Measurements from ENCODE around the gene SRRT.
"Not testable (repeated sequence)": the region's sequence is repeated elsewhere in the genome, so short reads cannot be mapped to it uniquely, and the experiment has no call there.

The SRRT gene

DNA sequence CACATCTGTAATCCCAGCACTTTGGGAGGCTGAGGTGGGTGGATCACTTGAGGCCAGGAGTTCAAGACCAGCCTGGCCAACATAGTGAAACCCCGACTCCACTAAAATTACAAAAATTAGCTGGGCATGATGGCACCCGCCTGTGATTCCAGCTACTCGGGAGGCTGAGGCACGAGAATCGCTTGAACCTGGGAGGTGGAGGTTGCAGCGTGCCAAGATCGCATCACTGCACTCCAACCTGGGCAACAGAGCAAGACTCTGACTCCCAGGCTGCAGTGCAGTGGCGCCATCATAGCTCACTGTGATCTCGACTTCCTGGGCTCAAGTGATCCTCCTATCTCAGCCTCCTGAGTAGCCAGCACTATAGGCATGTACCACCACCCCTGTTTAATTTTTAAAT is 20.0 kb upstream of the SRRT start:
- DNase-seq = not testable (repeated sequence)

DNA sequence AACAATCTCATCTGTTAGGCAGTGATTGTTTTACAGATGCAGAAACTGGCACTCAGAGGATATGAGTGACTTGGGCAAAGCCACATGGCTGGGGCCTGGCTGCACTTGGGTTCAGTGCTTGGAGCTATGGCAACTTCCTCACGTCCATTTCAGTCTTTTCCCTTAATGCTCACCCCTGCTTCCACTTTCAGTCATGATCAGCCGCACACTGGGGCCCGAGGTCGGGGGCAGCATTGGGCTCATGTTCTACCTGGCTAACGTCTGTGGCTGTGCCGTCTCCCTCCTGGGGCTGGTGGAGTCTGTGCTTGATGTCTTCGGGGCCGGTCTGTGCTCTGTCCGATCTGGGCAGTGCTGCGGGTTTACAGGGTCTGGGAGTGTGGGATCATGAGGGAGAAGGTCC is 19.4 kb upstream of the SRRT start:
- no peak for DNase-seq

GRCh38 chr7:100856871-100857282 is 18.0 kb upstream of the SRRT start:
- DNase-seq = no peak

GRCh38 chr7:100859856-100860255 is 15.0 kb upstream of the SRRT start:
- no peak for DNase-seq

- DNase-seq = no peak
Measured at GRCh38 chr7:100860702-100861615, 13.9 kb upstream of the SRRT start.

DNA sequence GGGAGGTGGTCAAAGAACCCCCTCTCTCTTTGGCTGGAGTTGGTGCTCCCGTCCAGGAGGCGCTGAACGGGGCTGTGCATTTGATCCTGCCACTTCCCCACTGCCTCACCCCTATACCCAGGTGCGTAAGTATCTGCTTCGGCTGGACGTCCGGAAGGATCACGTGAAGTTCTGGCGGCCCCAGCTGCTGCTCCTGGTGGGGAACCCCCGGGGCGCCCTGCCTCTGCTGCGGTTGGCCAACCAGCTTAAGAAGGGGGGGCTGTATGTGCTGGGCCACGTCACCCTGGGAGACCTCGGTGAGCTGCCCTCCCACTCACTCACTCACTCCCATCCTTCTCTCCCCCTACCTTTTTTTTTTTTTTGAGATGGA is 13.3 kb upstream of the SRRT start:
- no peak for DNase-seq

GRCh38 chr7:100863406-100863950 is 11.4 kb upstream of the SRRT start:
- DNase-seq = no peak

- no peak for DNase-seq
Measured at GRCh38 chr7:100864263-100864845, 10.5 kb upstream of the SRRT start.

DNA sequence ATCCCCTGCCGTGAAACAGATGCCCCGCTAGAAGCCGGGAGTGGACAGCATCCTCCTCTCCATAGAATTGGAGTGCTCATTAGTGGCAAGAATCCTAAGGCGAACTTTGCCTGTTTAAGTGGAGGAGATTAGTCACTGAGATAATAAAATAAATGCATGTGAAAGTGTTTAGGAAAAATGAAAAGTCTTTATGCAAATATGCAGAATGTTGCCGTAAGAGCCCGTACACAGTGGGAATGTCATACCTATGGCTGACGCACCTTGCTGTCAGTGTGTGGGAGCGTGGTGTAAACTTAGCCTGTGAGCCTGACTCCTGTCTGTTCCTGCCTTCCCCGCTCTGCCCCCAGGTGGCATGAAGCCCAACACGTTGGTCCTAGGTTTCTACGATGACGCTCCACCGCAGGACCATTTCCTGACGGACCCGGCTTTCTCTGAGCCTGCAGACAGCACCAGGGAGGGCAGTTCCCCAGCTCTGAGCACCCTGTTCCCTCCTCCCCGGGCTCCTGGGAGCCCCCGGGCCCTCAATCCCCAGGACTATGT is 9.5 kb upstream of the SRRT start:
- DNase-seq = no peak

DNA sequence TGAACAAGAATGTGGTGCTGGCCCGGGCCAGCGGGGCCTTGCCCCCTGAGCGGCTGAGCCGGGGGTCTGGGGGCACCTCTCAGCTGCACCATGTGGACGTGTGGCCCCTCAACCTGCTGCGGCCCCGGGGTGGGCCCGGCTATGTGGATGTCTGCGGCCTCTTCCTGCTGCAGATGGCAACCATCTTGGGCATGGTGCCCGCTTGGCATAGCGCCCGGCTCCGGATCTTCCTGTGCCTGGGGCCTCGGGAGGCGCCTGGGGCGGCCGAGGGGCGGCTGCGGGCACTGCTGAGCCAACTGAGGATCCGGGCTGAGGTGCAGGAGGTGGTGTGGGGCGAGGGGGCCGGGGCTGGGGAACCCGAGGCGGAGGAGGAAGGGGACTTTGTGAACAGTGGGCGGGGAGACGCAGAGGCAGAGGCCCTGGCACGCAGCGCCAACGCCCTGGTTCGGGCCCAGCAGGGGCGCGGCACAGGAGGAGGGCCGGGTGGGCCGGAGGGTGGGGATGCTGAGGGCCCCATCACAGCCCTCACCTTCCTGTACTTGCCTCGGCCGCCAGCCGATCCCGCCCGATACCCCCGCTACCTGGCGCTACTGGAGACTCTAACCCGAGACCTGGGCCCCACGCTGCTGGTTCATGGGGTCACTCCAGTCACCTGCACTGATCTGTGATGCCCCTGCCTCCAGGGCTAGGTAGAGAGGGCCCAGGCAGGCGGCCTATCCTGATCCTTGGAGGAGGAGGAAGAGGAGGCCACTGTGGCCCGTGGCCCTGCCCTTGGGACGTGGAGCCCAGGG is 8.8 kb upstream of the SRRT start:
- no peak for DNase-seq

DNA sequence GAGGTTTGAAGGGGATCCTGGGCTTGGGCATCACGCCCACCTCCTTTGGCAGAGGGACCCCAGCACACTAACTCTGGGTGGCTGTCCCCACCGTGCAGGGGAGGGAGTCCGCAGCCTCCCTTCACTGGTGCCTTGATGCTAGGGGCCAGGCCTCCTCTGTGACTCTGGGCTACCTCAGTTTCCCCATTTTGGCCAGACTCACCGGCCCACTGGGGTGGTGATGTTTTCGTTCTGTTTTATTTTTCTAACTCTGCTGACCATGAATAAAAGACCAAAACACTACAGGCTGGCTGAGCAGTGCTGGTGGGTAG is 8.2 kb upstream of the SRRT start:
- DNase-seq = no peak

DNA sequence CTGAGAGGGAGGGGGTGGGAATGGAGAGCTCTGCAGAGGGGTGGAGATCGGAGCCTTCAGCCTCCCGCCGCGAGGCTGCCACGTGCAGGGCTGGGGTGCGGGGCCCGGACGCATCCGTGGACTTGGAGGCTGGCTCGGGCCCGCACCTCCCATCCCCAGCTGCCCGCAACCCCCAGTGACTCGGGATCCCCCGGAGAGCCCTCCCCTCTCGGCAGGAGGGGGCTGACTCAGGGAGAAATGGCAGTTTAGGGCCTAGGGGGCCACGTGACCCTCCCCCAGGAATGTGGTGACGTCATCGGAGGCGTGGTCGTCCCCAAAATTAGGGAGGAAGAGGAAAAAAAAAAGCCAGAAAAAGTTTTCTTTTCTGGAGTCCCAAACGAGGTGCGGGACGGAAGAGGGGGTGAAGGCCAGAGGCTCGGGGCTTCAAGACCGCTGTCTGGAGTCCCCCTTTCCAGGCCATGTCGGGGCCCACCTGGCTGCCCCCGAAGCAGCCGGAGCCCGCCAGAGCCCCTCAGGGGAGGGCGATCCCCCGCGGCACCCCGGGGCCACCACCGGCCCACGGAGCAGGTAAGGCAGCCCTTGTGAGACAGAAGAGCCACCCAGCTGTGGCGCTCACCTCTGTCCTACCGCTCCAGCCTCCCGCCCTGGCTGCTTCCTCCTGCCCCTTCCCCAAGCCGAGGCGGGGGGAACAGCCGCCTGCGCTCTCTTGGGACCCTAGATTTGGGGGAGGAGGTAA is 7.7 kb upstream of the SRRT start, which contains the start of gene TRIP6:
Gene TRIP6 (plus strand): TSS at position 348 of the 736 bp plus-strand sequence. CDS start 111 bp downstream, at position 459.
- peak in 1 of 4 experiments; percentile 23 for DNase-seq

DNA sequence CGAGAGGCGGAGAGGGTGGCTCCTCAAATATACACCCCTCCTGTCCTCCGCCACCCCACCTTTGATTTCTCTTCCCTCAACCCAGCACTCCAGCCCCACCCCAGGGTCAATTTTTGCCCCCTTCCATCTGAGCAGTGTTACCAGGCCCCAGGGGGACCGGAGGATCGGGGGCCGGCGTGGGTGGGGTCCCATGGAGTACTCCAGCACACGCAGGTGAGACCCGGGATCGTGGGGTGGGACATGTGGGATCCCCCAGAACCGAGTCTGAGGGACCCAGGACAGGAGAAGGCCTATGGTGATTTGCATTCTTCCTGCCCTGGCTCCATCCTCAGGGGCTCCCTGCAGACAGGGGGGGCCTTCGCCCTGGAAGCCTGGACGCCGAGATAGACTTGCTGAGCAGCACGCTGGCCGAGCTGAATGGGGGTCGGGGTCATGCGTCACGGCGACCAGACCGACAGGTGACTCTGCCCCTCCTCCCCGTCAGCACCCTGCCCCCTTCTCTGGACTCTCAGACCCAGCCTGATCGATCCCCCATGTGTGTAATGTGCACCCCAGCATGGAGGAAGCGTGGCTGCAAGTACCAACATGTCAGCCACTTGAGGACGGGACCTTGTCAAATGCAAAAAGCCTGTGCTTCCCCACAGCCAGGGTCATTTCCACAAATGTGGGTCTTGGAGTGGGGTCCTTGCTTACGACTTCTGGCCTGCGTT is 7.0 kb upstream of the SRRT start:
- DNase-seq = no peak

DNA sequence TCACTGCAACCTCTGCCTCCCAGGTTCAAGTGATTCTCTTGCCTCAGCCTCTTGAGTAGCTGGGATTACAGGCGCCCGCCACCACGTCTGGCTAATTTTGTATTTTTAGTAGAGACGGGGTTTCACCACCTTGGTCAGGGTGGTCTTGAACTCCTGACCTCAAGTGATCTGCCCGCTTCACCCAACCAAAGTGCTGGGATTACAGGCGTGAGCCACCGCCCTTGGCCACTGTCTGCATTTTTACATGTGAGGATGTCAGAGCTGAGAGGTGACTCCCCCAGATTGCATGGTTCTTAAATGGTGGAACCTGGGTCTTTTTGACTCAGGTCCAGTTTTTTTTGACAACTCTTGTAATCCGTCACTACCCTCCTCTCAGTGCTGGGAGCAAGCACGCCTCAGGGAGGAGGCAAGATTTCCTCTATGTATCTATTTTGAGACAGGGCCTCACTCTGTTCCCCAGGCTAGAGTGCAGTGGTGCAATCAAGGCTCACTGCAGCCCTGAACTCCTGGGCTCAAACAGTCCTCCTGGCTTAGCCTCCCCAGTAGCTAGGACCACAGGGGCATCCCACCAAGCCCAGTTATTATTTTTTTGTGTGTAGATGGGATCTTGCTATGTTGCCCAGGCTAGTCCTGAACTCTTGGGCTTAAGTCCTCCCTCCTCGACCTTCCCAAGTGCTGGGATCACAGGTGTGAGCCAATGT is 1.2 kb upstream of the SRRT start:
- no peak for DNase-seq

DNA sequence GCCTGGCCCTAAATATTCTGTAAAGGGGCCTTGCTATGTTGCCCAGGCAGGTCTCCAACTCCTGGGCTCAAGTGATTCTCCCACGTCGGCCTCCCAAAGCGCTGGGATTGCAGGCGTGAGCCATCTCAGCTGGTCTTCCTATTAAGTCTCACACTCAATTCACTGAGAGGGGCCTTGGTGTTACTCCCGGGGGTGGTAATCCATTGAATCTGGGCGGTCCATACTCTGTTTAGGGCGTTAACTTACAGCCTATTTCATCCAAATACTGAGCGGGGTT is 665 bp upstream of the SRRT start:
- DNase-seq = no peak

DNA sequence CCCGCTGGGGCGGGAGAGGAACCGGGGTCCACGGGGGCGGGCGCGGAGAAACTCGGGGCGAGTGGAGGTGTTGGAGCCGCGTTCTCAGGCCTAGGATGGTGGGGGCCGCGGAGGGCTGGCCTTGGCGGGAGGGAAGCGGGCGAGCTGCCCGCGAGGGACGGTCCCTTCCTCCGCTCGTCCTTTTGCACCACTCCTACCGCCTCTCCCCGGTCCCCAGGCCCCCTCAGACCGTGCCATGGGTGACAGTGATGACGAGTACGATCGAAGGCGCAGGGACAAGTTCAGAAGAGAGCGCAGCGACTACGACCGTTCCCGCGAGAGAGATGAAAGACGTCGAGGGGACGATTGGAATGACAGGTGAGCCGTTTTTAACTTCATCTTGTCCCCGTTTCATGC is 451 bp downstream of the SRRT start:
- no peak for DNase-seq

DNA sequence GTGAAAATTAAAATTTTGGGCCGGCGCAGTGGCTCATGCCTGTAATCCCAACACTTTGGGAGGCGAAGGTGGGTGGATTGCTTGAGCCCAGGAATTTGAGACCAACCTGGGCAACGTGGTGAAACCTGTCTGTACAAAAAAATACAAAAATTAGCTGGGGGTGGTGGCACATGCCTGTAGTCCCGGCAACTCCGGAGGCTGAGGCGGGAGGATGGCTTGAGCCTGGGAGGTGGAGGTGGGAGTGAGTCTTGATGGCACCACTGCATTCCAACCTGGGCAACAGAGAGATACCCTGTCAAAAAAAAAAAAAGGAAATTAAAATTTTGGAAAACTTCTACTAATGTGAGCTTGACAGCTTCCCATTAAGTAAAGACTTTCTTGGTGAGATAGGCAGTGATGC is 3.1 kb downstream of the SRRT start:
- DNase-seq = no peak

GRCh38 chr7:100878685-100879084 is 3.8 kb downstream of the SRRT start:
- no peak for DNase-seq

GRCh38 chr7:100879685-100880261 is 4.9 kb downstream of the SRRT start:
- no peak for DNase-seq

DNA sequence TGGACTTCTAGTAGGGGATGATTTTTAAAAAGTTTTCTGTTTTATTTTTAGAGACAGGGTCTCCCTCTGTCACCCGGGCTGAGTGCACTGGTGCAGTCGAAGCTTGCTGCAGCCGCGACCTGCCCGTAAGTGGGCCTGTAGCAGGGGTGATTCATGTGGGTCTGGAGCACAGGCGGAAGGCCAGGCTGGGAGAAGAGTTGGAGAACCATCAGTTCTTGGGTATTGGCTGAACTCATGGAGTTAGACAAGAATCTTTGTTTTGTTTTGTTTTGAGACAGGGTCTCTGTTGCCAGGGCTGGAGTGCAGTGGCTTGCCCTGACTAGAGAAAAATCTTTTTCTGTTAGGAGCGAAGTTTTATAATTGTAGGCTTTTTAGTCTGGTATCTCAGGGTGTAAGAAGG is 5.7 kb downstream of the SRRT start:
- no peak for DNase-seq

GRCh38 chr7:100881136-100881535 is 6.2 kb downstream of the SRRT start:
- no peak for DNase-seq

Data from activated CD4-positive, CD25-positive, alpha-beta regulatory T cell (primary cell).